OCI-LY1 (cell line): ENCODE measurements around the gene ENDOG.
"Not testable (repeated sequence)": the region's sequence is repeated elsewhere in the genome, so short reads cannot be mapped to it uniquely, and the experiment has no call there.

Experiments used
- H2AFZ ChIP-seq: fragments of 200-600 bp; sonication (generic), shearing (Covaris generic); 2 replicates; pipeline ENCODE4 v1.6.0; 2014; ENCODE audit warnings: antibody characterized with exemption, mild to moderate bottlenecking, low read length
- H3F3A ChIP-seq: fragments of 200-600 bp; sonication (generic), shearing (Covaris generic); 2 replicates; pipeline ENCODE4 v1.6.0; 2014; ENCODE audit warnings: mild to moderate bottlenecking, antibody characterized with exemption, low read length, moderate library complexity; ENCODE audit not compliant: insufficient read depth
- H3K27ac ChIP-seq: fragments of 200-600 bp; sonication (generic); 2 replicates; pipeline ENCODE4 v1.5.1; 2014; ENCODE audit warnings: low read length, mixed run types, mild to moderate bottlenecking, low read depth; ENCODE audit not compliant: poor library complexity, severe bottlenecking
- H3K27me3 ChIP-seq: fragments of 200-600 bp; sonication (generic); 2 replicates; pipeline ENCODE4 v1.6.0; 2014; ENCODE audit warnings: antibody characterized with exemption, mild to moderate bottlenecking, low read length, moderate library complexity; ENCODE audit not compliant: insufficient read depth
- H3K36me3 ChIP-seq: fragments of 200-600 bp; sonication (generic); 2 replicates; pipeline ENCODE4 v1.6.1; 2014; ENCODE audit warnings: mild to moderate bottlenecking, antibody characterized with exemption, low read length, moderate library complexity, mixed read lengths; ENCODE audit not compliant: insufficient read depth
- H3K4me1 ChIP-seq: fragments of 200-600 bp; sonication (generic); 2 replicates; pipeline ENCODE4 v1.5.1; 2014; ENCODE audit warnings: mild to moderate bottlenecking, low read length, moderate library complexity; ENCODE audit not compliant: insufficient read depth, severe bottlenecking
- H3K4me2 ChIP-seq: fragments of 200-600 bp; sonication (generic), shearing (Covaris generic); 2 replicates; pipeline ENCODE4 v1.6.1; 2014; ENCODE audit warnings: low read length
- H3K4me3 ChIP-seq: fragments of 200-600 bp; sonication (generic); 2 replicates; pipeline ENCODE4 v1.5.1; 2014; ENCODE audit warnings: low read length, low read depth, mild to moderate bottlenecking, mixed read lengths; ENCODE audit not compliant: poor library complexity, severe bottlenecking
- H3K79me2 ChIP-seq: fragments of 200-600 bp; shearing (Covaris generic); 2 replicates; pipeline ENCODE4 v1.6.1; 2016; ENCODE audit warnings: mixed run types, low read length, mixed read lengths; ENCODE audit not compliant: insufficient read depth
- H3K9ac ChIP-seq: fragments of 200-600 bp; sonication (generic), shearing (Covaris generic); 2 replicates; pipeline ENCODE4 v1.6.1; 2014; ENCODE audit warnings: mild to moderate bottlenecking, low read length, mixed read lengths
- H3K9me2 ChIP-seq: fragments of 200-600 bp; sonication (generic), shearing (Covaris generic); 2 replicates; pipeline ENCODE4 v1.6.1; 2014; ENCODE audit warnings: low read depth, mild to moderate bottlenecking, low read length, mixed read lengths
- H3K9me3 ChIP-seq: fragments of 200-600 bp; shearing (Covaris generic); 2 replicates; pipeline ENCODE4 v1.6.1; 2014; ENCODE audit warnings: low read length, mixed read lengths
- H4K20me1 ChIP-seq: fragments of 200-600 bp; sonication (generic), shearing (Covaris generic); 2 replicates; pipeline ENCODE4 v1.6.0; 2016; ENCODE audit warnings: mild to moderate bottlenecking, low read length; ENCODE audit not compliant: insufficient read depth
- EZH2 ChIP-seq: fragments of 200-600 bp; sonication (generic), shearing (Covaris generic); IDR thresholded peaks from 2 replicates; pipeline ENCODE4 v1.8.0; 2017; ENCODE audit warnings: borderline replicate concordance, mixed run types, mild to moderate bottlenecking, antibody characterized with exemption, low read length, moderate library complexity, mixed read lengths
- TF ChIP-seq, protein P1 (sequence below): fragments of 200-600 bp; sonication (generic), shearing (Covaris generic); IDR thresholded peaks from 2 replicates; pipeline ENCODE4 v1.5.1; 2017; ENCODE audit warnings: mild to moderate bottlenecking, antibody characterized with exemption, low read length, moderate library complexity, mixed read lengths

The ENDOG gene

GRCh38 chr9:128841694-128842492, 23.6 kb downstream of the ENDOG start:
- Histone ChIP-seq H2AFZ (no peak overlapping the region), H3K4me1 (no peaks in the 10 kb centered on the region), H3K36me3 (0 out of 2 replicates have a peak, but pooled peaks cover 7% of the 10 kb centered on the region), H3K9me3 (no peaks in the 10 kb centered on the region), H4K20me1 (no peaks in the 10 kb centered on the region), H3K9ac (no peak overlapping the region), H3K9me2 (no peaks in the 10 kb centered on the region), H3K4me3 (no peak overlapping the region), H3K27me3 (no peaks in the 10 kb centered on the region), H3K27ac (no peak overlapping the region), H3F3A (no peaks in the 10 kb centered on the region), H3K4me2 (no peak overlapping the region), H3K79me2 (no peaks in the 10 kb centered on the region)
- TF ChIP-seq EZH2 = no peak
- TF ChIP-seq, protein P1, sequence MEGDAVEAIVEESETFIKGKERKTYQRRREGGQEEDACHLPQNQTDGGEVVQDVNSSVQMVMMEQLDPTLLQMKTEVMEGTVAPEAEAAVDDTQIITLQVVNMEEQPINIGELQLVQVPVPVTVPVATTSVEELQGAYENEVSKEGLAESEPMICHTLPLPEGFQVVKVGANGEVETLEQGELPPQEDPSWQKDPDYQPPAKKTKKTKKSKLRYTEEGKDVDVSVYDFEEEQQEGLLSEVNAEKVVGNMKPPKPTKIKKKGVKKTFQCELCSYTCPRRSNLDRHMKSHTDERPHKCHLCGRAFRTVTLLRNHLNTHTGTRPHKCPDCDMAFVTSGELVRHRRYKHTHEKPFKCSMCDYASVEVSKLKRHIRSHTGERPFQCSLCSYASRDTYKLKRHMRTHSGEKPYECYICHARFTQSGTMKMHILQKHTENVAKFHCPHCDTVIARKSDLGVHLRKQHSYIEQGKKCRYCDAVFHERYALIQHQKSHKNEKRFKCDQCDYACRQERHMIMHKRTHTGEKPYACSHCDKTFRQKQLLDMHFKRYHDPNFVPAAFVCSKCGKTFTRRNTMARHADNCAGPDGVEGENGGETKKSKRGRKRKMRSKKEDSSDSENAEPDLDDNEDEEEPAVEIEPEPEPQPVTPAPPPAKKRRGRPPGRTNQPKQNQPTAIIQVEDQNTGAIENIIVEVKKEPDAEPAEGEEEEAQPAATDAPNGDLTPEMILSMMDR = no peak

DNA sequence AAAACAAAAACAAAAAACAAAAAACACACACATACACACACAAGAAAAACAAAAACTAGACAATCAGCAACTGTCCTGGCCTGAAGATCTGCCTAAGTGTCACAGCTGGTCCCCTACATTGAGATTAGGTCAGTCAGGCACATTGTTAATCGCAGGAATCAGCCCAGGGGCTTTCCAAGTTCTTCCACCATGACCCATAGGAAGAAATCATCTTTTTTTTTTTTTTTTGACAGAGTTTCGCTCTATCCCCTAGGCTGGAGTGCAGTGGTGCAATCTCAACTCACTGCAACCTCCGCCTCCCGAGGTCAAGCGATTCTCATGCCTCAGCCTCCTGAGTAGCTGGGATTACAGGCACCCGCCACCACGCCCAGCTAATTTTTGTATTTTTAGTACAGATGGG, 24.9 kb downstream of the ENDOG start:
- H3K9ac ChIP-seq, H3K27ac ChIP-seq, H3K36me3 ChIP-seq, H2AFZ ChIP-seq, H3F3A ChIP-seq, H3K4me3 ChIP-seq, H3K27me3 ChIP-seq, H3K79me2 ChIP-seq, H3K9me3 ChIP-seq, H3K4me1 ChIP-seq, H4K20me1 ChIP-seq, H3K4me2 ChIP-seq, H3K9me2 ChIP-seq: not testable (repeated sequence)

DNA sequence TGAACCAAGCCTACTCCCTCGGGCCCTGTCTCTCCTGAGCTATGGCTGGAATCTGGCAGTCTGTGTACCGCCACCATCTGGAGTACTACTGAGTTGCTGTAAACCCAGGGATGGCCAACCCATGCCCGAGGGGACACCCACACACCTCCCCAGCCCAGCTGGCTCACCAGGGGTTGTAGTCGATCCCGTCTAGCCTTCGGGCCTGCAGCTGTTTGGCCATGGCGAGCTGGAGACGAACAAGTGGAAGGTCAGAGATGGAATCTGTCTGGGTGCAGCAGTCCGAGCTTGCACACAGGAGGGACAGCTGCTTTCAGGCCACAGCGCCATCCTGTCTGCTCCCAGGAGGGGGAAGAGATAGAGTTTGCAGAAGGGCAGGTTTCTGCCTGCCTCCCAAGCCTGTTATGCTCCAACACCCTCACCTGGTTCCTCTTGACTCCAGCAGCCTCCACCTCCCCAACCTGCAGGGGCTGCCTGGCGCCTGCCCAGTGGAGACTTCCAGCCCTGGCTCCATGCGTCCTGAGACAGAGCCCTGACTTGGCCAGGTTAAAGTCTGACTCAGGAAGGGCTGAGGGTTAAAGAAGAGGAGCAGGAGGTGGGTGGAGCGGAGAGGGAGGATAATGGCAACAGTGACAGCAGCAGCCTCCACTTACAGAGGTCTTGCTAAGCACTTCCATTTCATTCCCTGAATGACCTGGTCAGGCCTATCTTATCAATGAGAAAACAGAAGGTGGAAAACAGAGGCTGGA, 27.1 kb downstream of the ENDOG start:
- Histone ChIP-seq H2AFZ (no peak overlapping the region), H3K9me3 (no peaks in the 10 kb centered on the region), H3K4me3 (no peak overlapping the region), H3K4me2 (no peak overlapping the region), H3K36me3 (peaks cover 4% of the 10 kb centered on the region; the same call in 1 of the 2 replicates), H3K27me3 (no peaks in the 10 kb centered on the region), H3K4me1 (no peaks in the 10 kb centered on the region), H3K79me2 (no peaks in the 10 kb centered on the region), H3F3A (no peaks in the 10 kb centered on the region), H3K9ac (no peak overlapping the region), H3K27ac (no peak overlapping the region), H3K9me2 (no peaks in the 10 kb centered on the region), H4K20me1 (no peaks in the 10 kb centered on the region)
- TF ChIP-seq, protein P1 = no peak
- TF ChIP-seq EZH2 = no peak
